Neural cell (in vitro differentiated cells): ENCODE data around the gene UNC79.

Experiments used
- CTCF ChIP-seq: fragments of 450-650 bp; IDR thresholded peaks from 2 replicates; pipeline ENCODE4 v1.5.1; 2014; ENCODE audit warnings: antibody characterized with exemption, mild to moderate bottlenecking, moderate library complexity; ENCODE audit not compliant: poor library complexity, severe bottlenecking
- EP300 ChIP-seq: fragments of 450-650 bp; conservative IDR thresholded peaks from 2 replicates; pipeline ENCODE4 v1.6.1; 2014; ENCODE audit warnings: antibody characterized with exemption, mild to moderate bottlenecking, moderate library complexity; ENCODE audit not compliant: poor library complexity, severe bottlenecking
- MXI1 ChIP-seq: fragments of 450-650 bp; conservative IDR thresholded peaks from 2 replicates; pipeline ENCODE4 v1.6.1; 2014; ENCODE audit warnings: antibody characterized with exemption, mild to moderate bottlenecking; ENCODE audit not compliant: poor library complexity, severe bottlenecking
- SMC3 ChIP-seq: fragments of 450-650 bp; conservative IDR thresholded peaks from 2 replicates; pipeline ENCODE4 v1.6.1; 2014; ENCODE audit warnings: antibody characterized with exemption, mild to moderate bottlenecking, moderate library complexity; ENCODE audit not compliant: poor library complexity

DNA sequence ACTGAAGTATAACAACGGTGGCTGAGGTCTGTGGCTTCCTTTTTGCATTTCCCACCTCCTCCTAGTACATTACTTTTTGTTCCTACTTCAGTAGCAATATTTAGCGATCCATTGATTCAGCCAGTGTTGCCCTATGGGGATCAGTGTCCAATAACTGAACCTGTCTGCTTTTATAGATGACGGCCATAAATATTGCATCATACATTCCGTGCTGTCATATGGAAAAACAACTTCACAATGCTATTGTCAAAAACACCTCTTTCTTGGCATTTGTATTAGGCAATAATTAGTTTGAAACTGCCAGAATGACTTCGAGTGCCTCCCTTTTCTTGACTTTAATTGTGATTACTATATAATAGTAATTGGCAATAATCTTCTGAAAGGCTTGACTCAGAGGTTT, 208.1 kb downstream of the UNC79 start:
- no peak for TF ChIP-seq CTCF
- no peak for TF ChIP-seq EP300
- no peak for TF ChIP-seq SMC3
- no peak for TF ChIP-seq MXI1
